Measurements from ENCODE around the gene ARHGAP22. TPM values are rescaled to one million over a fixed set of nuclear protein-coding genes. Genes with fewer than 3 reads are reported as not detected.

The ARHGAP22 gene
- total RNA-seq, 2 experiments from 2014 or later: 0.19 to 0.46 TPM

GRCh38 chr10:48526846-48527505 is 77.9 kb downstream of the ARHGAP22 start:
- Histone ChIP-seq H3K9me2 (ENCODE audit: insufficient read depth, low read length) (no peaks in the 10 kb centered on the region), H3K4me1 (ENCODE audit: insufficient read depth, low read length, poor library complexity, severe bottlenecking) (no peaks in the 10 kb centered on the region), H2AFZ (ENCODE audit: low read length) (no peak overlapping the region), H3K36me3 (ENCODE audit: insufficient read depth, low read length) (no peaks in the 10 kb centered on the region), H3K79me2 (ENCODE audit: insufficient read depth, low read depth, low read length) (no peaks in the 10 kb centered on the region), H3K9me3 (ENCODE audit: low read length) (no peaks in the 10 kb centered on the region), H3K27ac (ENCODE audit: low read depth, low read length, poor library complexity, severe bottlenecking) (no peak overlapping the region), H3K4me3 (ENCODE audit: low read depth, low read length, poor library complexity, severe bottlenecking) (no peak overlapping the region), H3K4me2 (ENCODE audit: low read length) (no peak overlapping the region), H4K20me1 (ENCODE audit: insufficient read depth, low read length) (no peaks in the 10 kb centered on the region)
- intact Hi-C loops (cut with micrococcal nuclease; ENCODE audit: unreplicated experiment): no loop called here
- no peak for DNase-seq (ENCODE audit: low spot score)
- ChIA-PET CTCF (ENCODE audit: unreplicated experiment) (no interaction called here), POLR2A (no interaction called here)
- BruUV-seq (replicated peaks): no TSS peak
- TF ChIP-seq EZH2phosphoT487 (IDR thresholded peaks at IDR 0.05; ENCODE audit: borderline replicate concordance, low read depth, low read length) (no peak), CTCF (conservative IDR thresholded peaks at IDR 0.05; ENCODE audit: low read length) (no peak)

- H4K20me1 ChIP-seq (ENCODE audit: insufficient read depth, low read length): no peaks in the 10 kb centered on the region
- intact Hi-C loops (cut with micrococcal nuclease; ENCODE audit: unreplicated experiment): no loop called here
- no peak for TF ChIP-seq EZH2phosphoT487 (IDR thresholded peaks at IDR 0.05; ENCODE audit: borderline replicate concordance, low read depth, low read length)
- no peak for TF ChIP-seq CTCF (conservative IDR thresholded peaks at IDR 0.05; ENCODE audit: low read length)
- POLR2A ChIA-PET: no interaction called here
- no peaks in the 10 kb centered on the region for H3K9me2 ChIP-seq (ENCODE audit: insufficient read depth, low read length)
- no peaks in the 10 kb centered on the region for H3K4me1 ChIP-seq (ENCODE audit: insufficient read depth, low read length, poor library complexity, severe bottlenecking)
- DNase-seq (ENCODE audit: low spot score): no peak
- H3K36me3 ChIP-seq (ENCODE audit: insufficient read depth, low read length): no peaks in the 10 kb centered on the region
- no TSS peak for BruUV-seq (replicated peaks)
- H3K4me3 ChIP-seq (ENCODE audit: low read depth, low read length, poor library complexity, severe bottlenecking): no peak overlapping the region
- H3K27ac ChIP-seq (ENCODE audit: low read depth, low read length, poor library complexity, severe bottlenecking): no peak overlapping the region
- no peak overlapping the region for H3K4me2 ChIP-seq (ENCODE audit: low read length)
- H2AFZ ChIP-seq (ENCODE audit: low read length): no peak overlapping the region
- no peaks in the 10 kb centered on the region for H3K9me3 ChIP-seq (ENCODE audit: low read length)
- H3K79me2 ChIP-seq (ENCODE audit: insufficient read depth, low read depth, low read length): no peaks in the 10 kb centered on the region
- CTCF ChIA-PET (ENCODE audit: unreplicated experiment): no interaction called here
Observed at GRCh38 chr10:48526011-48526821, 78.7 kb downstream of the ARHGAP22 start.

GRCh38 chr10:48525113-48525512 is 79.8 kb downstream of the ARHGAP22 start:
- H3K4me1 ChIP-seq (ENCODE audit: insufficient read depth, low read length, poor library complexity, severe bottlenecking): no peaks in the 10 kb centered on the region
- no peak overlapping the region for H3K27ac ChIP-seq (ENCODE audit: low read depth, low read length, poor library complexity, severe bottlenecking)
- ChIA-PET POLR2A (interaction anchor here (0.7 kb wide), 1 partner anchor 179 kb away, joined by 3 read pairs; no protein-coding TSS in a partner anchor), CTCF (ENCODE audit: unreplicated experiment) (no interaction called here)
- TF ChIP-seq CTCF (conservative IDR thresholded peaks at IDR 0.05; ENCODE audit: low read length) (no peak), EZH2phosphoT487 (IDR thresholded peaks at IDR 0.05; ENCODE audit: borderline replicate concordance, low read depth, low read length) (no peak)
- no peaks in the 10 kb centered on the region for H3K9me2 ChIP-seq (ENCODE audit: insufficient read depth, low read length)
- no peak for DNase-seq (ENCODE audit: low spot score)
- intact Hi-C loops (cut with micrococcal nuclease; ENCODE audit: unreplicated experiment): no loop called here
- H3K4me2 ChIP-seq (ENCODE audit: low read length): no peak overlapping the region
- BruUV-seq (replicated peaks): no TSS peak
- no peak overlapping the region for H2AFZ ChIP-seq (ENCODE audit: low read length)
- H3K4me3 ChIP-seq (ENCODE audit: low read depth, low read length, poor library complexity, severe bottlenecking): no peak overlapping the region
- no peaks in the 10 kb centered on the region for H4K20me1 ChIP-seq (ENCODE audit: insufficient read depth, low read length)
- no peaks in the 10 kb centered on the region for H3K9me3 ChIP-seq (ENCODE audit: low read length)
- no peaks in the 10 kb centered on the region for H3K79me2 ChIP-seq (ENCODE audit: insufficient read depth, low read depth, low read length)
- H3K36me3 ChIP-seq (ENCODE audit: insufficient read depth, low read length): no peaks in the 10 kb centered on the region

Data from OCI-LY7 (cell line).